Measurements from ENCODE around the gene ARHGAP26.

GRCh38 chr5:143074414-143074996 lies 304.3 kb downstream of the ARHGAP26 start:
- TF ChIP-seq CTCF (conservative IDR thresholded peaks at IDR 0.05; ENCODE audit: low read depth in 2 of 2) (no peak), REST (IDR thresholded peaks at IDR 0.05; ENCODE audit: unreplicated experiment) (no peak), EZH2 (IDR thresholded peaks at IDR 0.05; ENCODE audit: low read depth, unreplicated experiment) (no peak), POLR2AphosphoS5 (IDR thresholded peaks at IDR 0.05; ENCODE audit: low read depth) (no peak), EZH2phosphoT487 (IDR thresholded peaks at IDR 0.05; ENCODE audit: unreplicated experiment) (no peak), ZNF114 (CRISPR knock-in tag; IDR thresholded peaks at IDR 0.05) (no peak), NANOG (IDR thresholded peaks at IDR 0.05; ENCODE audit: borderline replicate concordance) (no peak), ZNF331 (CRISPR knock-in tag; IDR thresholded peaks at IDR 0.05; ENCODE audit: low read depth) (no peak), STAT1 (IDR thresholded peaks at IDR 0.05; ENCODE audit: unreplicated experiment) (no peak), CREB1 (CRISPR knock-in tag; IDR thresholded peaks at IDR 0.05; ENCODE audit: low read depth) (no peak), JUNB (IDR thresholded peaks at IDR 0.05; ENCODE audit: unreplicated experiment) (no peak), ETS1 (IDR thresholded peaks at IDR 0.05) (no peak), ZNF462 (CRISPR knock-in tag; IDR thresholded peaks at IDR 0.05) (no peak)

All from GM23338 (cell line).